Kidney (tissue), 14 donors: Measurements from ENCODE around the gene DIS3L2. TPM values are rescaled to one million over a fixed set of nuclear protein-coding genes. Genes with fewer than 3 reads are reported as not detected.

ENCODE experiments used
- DNase-seq, 5 donors: peaks; one replicate each; pipeline ENCODE4 v3.0.0-alpha.2; 2013 to 2020
- FAIRE-seq: peaks from 2 replicates; lab custom pipeline; 2012; peaks lifted over from hg19 to GRCh38; lab: Jason Lieb, UNC
- H3K27ac ChIP-seq, 2 donors: one replicate each; pipeline ENCODE4 v1.7.0; 2013; ENCODE audit warnings: low read depth in 2 of 2, low read length in 2 of 2, inconsistent platforms in 1 of 2
- H3K27me3 ChIP-seq: one replicate; pipeline ENCODE4 v1.7.1; 2013; ENCODE audit warnings: low read length, inconsistent platforms; ENCODE audit not compliant: control insufficient read depth, insufficient read depth
- H3K36me3 ChIP-seq, 3 donors: one replicate each; pipeline versions ENCODE4 v1.7.0 to v1.7.1; 2013; ENCODE audit warnings: low read length in 3 of 3, control low read depth in 1 of 3, inconsistent platforms in 1 of 3; ENCODE audit not compliant: insufficient read depth in 3 of 3, control insufficient read depth in 2 of 3
- H3K4me1 ChIP-seq, 3 donors: one replicate each; pipeline versions ENCODE4 v1.7.0 to v1.7.1; 2013; ENCODE audit warnings: low read length in 3 of 3, inconsistent platforms in 1 of 3, low read depth in 1 of 3; ENCODE audit not compliant: control insufficient read depth in 2 of 3, insufficient read depth in 2 of 3
- H3K4me3 ChIP-seq, 3 donors: one replicate each; pipeline versions ENCODE4 v1.7.0 to v1.8.1; 2013; ENCODE audit warnings: low read length in 3 of 3, control low read depth in 1 of 3, inconsistent platforms in 1 of 3
- H3K9ac ChIP-seq, 3 donors: one replicate each; pipeline versions ENCODE4 v1.7.0 to v1.7.1; 2013; ENCODE audit warnings: low read length in 3 of 3, control low read depth in 1 of 3, inconsistent platforms in 1 of 3
- H3K9me3 ChIP-seq, 3 donors: one replicate each; pipeline versions ENCODE4 v1.7.0 to v1.7.1; 2013; ENCODE audit warnings: low read length in 3 of 3, control low read depth in 1 of 3, inconsistent platforms in 1 of 3; ENCODE audit not compliant: control insufficient read depth in 2 of 3, insufficient read depth in 1 of 3
- intact Hi-C: fragments of 100-400 bp; cut with DNase I; formaldehyde crosslinking; loops from one replicate; pipeline ENCODE4 v1.11.1; 2022
- polyA plus RNA-seq: library from polyadenylated mRNA; stranded (reverse); fragments of 350-450 nt; fragmentation: Illumina TruSeq; extraction: RNeasy Lipid Tissue Mini Kit (QIAGEN cat#74804); gene quantifications from one replicate; pipeline ENCODE4 v1.2.3, GENCODE V29; 2014; ENCODE audit warnings: low read depth, low replicate concordance; ENCODE audit not compliant: insufficient read depth
- total RNA-seq: library from RNA; stranded (reverse); fragmentation: NEBNext Ultra II Directional; extraction: Animal tissue kit (Norgen Biotek cat#: 25700); gene quantifications from one replicate; pipeline ENCODE4 v1.2.1, GENCODE V29; 2021
- TF ChIP-seq, protein P1 (sequence below): IDR thresholded peaks from 3 replicates; pipeline ENCODE4 v1.5.1; 2012; ENCODE audit warnings: mild to moderate bottlenecking, moderate library complexity, borderline replicate concordance; ENCODE audit not compliant: insufficient read depth; ENCODE audit errors: extremely low read depth
- donor health status: control.
- donor health status: control.
- donor health status: control.
- donor health status: control.
- donor health status: control.
- donor health status: DM: yes; HTN: yes; CAD: no.
- donor health status: Normal renal cell carcinoma (clear cell type).

Gene DIS3L2
- total and polyA plus RNA-seq, 2 donors from 2014 or later, result 12.3 to 47.7 TPM

- Histone ChIP-seq H3K9me3 (no peaks in the 10 kb centered on the region), H3K4me3 (no peak overlapping the region), H3K27ac (no peak overlapping the region), H3K36me3 (no peaks in the 10 kb centered on the region), H3K27me3 (no peaks in the 10 kb centered on the region), H3K4me1 (no peaks in the 10 kb centered on the region), H3K9ac (no peak overlapping the region)
- TF ChIP-seq, protein P1, sequence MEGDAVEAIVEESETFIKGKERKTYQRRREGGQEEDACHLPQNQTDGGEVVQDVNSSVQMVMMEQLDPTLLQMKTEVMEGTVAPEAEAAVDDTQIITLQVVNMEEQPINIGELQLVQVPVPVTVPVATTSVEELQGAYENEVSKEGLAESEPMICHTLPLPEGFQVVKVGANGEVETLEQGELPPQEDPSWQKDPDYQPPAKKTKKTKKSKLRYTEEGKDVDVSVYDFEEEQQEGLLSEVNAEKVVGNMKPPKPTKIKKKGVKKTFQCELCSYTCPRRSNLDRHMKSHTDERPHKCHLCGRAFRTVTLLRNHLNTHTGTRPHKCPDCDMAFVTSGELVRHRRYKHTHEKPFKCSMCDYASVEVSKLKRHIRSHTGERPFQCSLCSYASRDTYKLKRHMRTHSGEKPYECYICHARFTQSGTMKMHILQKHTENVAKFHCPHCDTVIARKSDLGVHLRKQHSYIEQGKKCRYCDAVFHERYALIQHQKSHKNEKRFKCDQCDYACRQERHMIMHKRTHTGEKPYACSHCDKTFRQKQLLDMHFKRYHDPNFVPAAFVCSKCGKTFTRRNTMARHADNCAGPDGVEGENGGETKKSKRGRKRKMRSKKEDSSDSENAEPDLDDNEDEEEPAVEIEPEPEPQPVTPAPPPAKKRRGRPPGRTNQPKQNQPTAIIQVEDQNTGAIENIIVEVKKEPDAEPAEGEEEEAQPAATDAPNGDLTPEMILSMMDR, result no peak
- DNase-seq (no peak), FAIRE-seq (no peak)
- intact Hi-C loops, result no loop called here
These were observed 114.8 kb downstream of the DIS3L2 start for GRCh38 chr2:232076272-232076671.

DNA sequence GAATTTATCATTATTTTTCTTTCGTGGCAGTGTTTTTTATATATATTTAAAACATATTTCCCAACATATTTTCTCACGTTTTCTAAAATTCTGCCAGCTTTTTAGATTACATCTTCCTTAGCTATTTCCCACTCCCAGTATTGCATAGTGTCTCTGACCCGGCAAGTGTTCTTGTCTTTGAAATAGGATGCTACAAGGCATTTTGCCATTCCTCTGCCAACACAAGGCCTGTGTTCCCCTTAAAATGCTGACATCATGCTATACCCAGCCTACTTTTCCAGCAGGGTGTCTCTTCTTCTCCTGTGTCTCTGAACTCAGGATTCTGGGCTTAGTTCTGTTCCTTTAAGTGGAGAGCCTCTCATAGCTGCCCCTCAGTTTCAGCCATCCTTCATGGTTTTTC is 115.2 kb downstream of the DIS3L2 start:
- intact Hi-C loops, result no loop called here
- Histone ChIP-seq H3K27me3 (no peaks in the 10 kb centered on the region), H3K27ac (no peak overlapping the region), H3K9ac (no peak overlapping the region), H3K9me3 (no peaks in the 10 kb centered on the region), H3K4me3 (no peak overlapping the region), H3K36me3 (no peaks in the 10 kb centered on the region), H3K4me1 (no peaks in the 10 kb centered on the region)
- DNase-seq (no peak), FAIRE-seq (no peak)
- TF ChIP-seq, protein P1, result no peak

- Histone ChIP-seq H3K27me3 (no peaks in the 10 kb centered on the region), H3K9ac (no peak overlapping the region), H3K36me3 (peaks cover 0 to 6% (median 6%) of the 10 kb centered on the region in 3 donors), H3K4me1 (no peaks in the 10 kb centered on the region), H3K9me3 (no peaks in the 10 kb centered on the region), H3K27ac (no peak overlapping the region), H3K4me3 (no peak overlapping the region)
- DNase-seq, result no peak
- FAIRE-seq, result no peak
- intact Hi-C loops, result no loop called here
- TF ChIP-seq, protein P1, result no peak
These were observed 123.7 kb downstream of the DIS3L2 start for GRCh38 chr2:232085164-232085563.

GRCh38 chr2:232085826-232086425 is 124.4 kb downstream of the DIS3L2 start:
- TF ChIP-seq, protein P1, result no peak
- Histone ChIP-seq H3K9ac (no peak overlapping the region), H3K36me3 (peaks cover 0 to 6% (median 6%) of the 10 kb centered on the region in 3 donors), H3K27ac (no peak overlapping the region), H3K27me3 (no peaks in the 10 kb centered on the region), H3K9me3 (no peaks in the 10 kb centered on the region), H3K4me3 (no peak overlapping the region), H3K4me1 (no peaks in the 10 kb centered on the region)
- intact Hi-C loops, result no loop called here
- DNase-seq (no peak), FAIRE-seq (peak; percentile 57)
